Measurements from ENCODE around the gene GAA. TPM values are rescaled to one million over a fixed set of nuclear protein-coding genes. Genes with fewer than 3 reads are reported as not detected.
A peak's percentile ranks its signal among the peaks of the same experiment; 100 is the strongest.

Gene GAA
- total and polyA plus RNA-seq, 2 of the 13 experiments (the other 11 are each of a cell fraction or from before 2014, with no cell fraction given), result 21.6 to 36.4 TPM

- peak; percentile 5 for TF ChIP-seq SKI (IDR thresholded peaks at IDR 0.05; ENCODE audit: partially characterized antibody)
- peak; percentile 55 for TF ChIP-seq ZNF589 (CRISPR knock-in tag; conservative IDR thresholded peaks at IDR 0.05)
- TF ChIP-seq, protein P1, sequence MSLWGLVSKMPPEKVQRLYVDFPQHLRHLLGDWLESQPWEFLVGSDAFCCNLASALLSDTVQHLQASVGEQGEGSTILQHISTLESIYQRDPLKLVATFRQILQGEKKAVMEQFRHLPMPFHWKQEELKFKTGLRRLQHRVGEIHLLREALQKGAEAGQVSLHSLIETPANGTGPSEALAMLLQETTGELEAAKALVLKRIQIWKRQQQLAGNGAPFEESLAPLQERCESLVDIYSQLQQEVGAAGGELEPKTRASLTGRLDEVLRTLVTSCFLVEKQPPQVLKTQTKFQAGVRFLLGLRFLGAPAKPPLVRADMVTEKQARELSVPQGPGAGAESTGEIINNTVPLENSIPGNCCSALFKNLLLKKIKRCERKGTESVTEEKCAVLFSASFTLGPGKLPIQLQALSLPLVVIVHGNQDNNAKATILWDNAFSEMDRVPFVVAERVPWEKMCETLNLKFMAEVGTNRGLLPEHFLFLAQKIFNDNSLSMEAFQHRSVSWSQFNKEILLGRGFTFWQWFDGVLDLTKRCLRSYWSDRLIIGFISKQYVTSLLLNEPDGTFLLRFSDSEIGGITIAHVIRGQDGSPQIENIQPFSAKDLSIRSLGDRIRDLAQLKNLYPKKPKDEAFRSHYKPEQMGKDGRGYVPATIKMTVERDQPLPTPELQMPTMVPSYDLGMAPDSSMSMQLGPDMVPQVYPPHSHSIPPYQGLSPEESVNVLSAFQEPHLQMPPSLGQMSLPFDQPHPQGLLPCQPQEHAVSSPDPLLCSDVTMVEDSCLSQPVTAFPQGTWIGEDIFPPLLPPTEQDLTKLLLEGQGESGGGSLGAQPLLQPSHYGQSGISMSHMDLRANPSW (CRISPR knock-in tag; IDR thresholded peaks at IDR 0.05; ENCODE audit: borderline replicate concordance), result peak; percentile 83; the same call in 1 of the 2 replicates
- TF ChIP-seq PRDM4 (CRISPR knock-in tag; IDR thresholded peaks at IDR 0.05; ENCODE audit: borderline replicate concordance), result 0 out of 2 replicates have a peak, but pooled peaks have one; percentile 61
- no peak for TF ChIP-seq ZFYVE20 (CRISPR knock-in tag; IDR thresholded peaks at IDR 0.05; ENCODE audit: borderline replicate concordance, low read depth)
- TF ChIP-seq NFYC (CRISPR knock-in tag; IDR thresholded peaks at IDR 0.05), result peak; percentile 57
- TF ChIP-seq TEAD3 (CRISPR knock-in tag; optimal IDR thresholded peaks at IDR 0.05; ENCODE audit: borderline replicate concordance), result peak; percentile 79
- peak; percentile 78; the same call in 1 of the 2 replicates for TF ChIP-seq ZNF550 (CRISPR knock-in tag; IDR thresholded peaks at IDR 0.05; ENCODE audit: borderline replicate concordance)
- TF ChIP-seq KDM5A (IDR thresholded peaks at IDR 0.05; ENCODE audit: borderline replicate concordance, low read length), result peak; percentile 89
- peak; percentile 82 for TF ChIP-seq SRSF1 (optimal IDR thresholded peaks at IDR 0.05; ENCODE audit: low read depth, low read length)
- TF ChIP-seq TOE1 (CRISPR knock-in tag; IDR thresholded peaks at IDR 0.05), result no peak
- TF ChIP-seq FOXJ3 (CRISPR knock-in tag; IDR thresholded peaks at IDR 0.05; ENCODE audit: borderline replicate concordance), result peak; percentile 64; the same call in 1 of the 2 replicates
- TF ChIP-seq ZNF660 (CRISPR knock-in tag; IDR thresholded peaks at IDR 0.05; ENCODE audit: borderline replicate concordance, low read depth), result no peak
- TF ChIP-seq DNMT1 (CRISPR knock-in tag; IDR thresholded peaks at IDR 0.05), result peak; percentile 100
- no peak for TF ChIP-seq ZKSCAN8 (CRISPR knock-in tag; IDR thresholded peaks at IDR 0.05; ENCODE audit: borderline replicate concordance)
- no peak for TF ChIP-seq MATR3 (CRISPR knock-in tag; IDR thresholded peaks at IDR 0.05)
- TF ChIP-seq NR2F6 (IDR thresholded peaks at IDR 0.05), result no peak
- TF ChIP-seq NR2F6 (CRISPR knock-in tag; IDR thresholded peaks at IDR 0.05), result peak; percentile 78
- TF ChIP-seq ZNF225 (CRISPR knock-in tag; IDR thresholded peaks at IDR 0.05), result peak; percentile 97
- TF ChIP-seq ZNF136 (CRISPR knock-in tag; IDR thresholded peaks at IDR 0.05; ENCODE audit: low read depth), result peak; percentile 66
- TF ChIP-seq ZNF282 (IDR thresholded peaks at IDR 0.05; ENCODE audit: partially characterized antibody), result no peak
- TF ChIP-seq RBM22 (optimal IDR thresholded peaks at IDR 0.05; ENCODE audit: low read length), result no peak
- TF ChIP-seq BHLHE40 (IDR thresholded peaks at IDR 0.05; ENCODE audit: low read length), result peak; percentile 98
- TF ChIP-seq FOXM1 (CRISPR knock-in tag; IDR thresholded peaks at IDR 0.05), result no peak
- peak; percentile 65 for TF ChIP-seq ZNF891 (CRISPR knock-in tag; IDR thresholded peaks at IDR 0.05)
- TF ChIP-seq ADNP (CRISPR knock-in tag; IDR thresholded peaks at IDR 0.05), result no peak
- peak; percentile 94 for TF ChIP-seq SP1 (IDR thresholded peaks at IDR 0.05)
- peak; percentile 99 for TF ChIP-seq SP1 (CRISPR knock-in tag; IDR thresholded peaks at IDR 0.05)
Observed at GRCh38 chr17:80147035-80147822, 45.8 kb downstream of the GAA start, which contains the start of gene EIF4A3 (continued).

All from HepG2 (cell line).